Measurements from ENCODE around the gene RPS6KC1. TPM values are rescaled to one million over a fixed set of nuclear protein-coding genes. Genes with fewer than 3 reads are reported as not detected.
"Not testable (repeated sequence)": the region's sequence is repeated elsewhere in the genome, so short reads cannot be mapped to it uniquely, and the experiment has no call there.

Gene RPS6KC1
- total RNA-seq, 2 experiments from 2014 or later = 6.2 to 7.0 TPM

GRCh38 chr1:213034713-213035112 lies 16.3 kb upstream of the RPS6KC1 start:
- Mint-ChIP-seq H3K9me3 (no peaks in the 10 kb centered on the region), H3K27me3 (peaks cover 66% of the 10 kb centered on the region), H3K4me1 (ENCODE audit: low read depth) (no peaks in the 10 kb centered on the region), H3K36me3 (ENCODE audit: low read depth) (no peaks in the 10 kb centered on the region), H3K27ac (no peak overlapping the region), H3K4me3 (no peak overlapping the region)
- no peak overlapping the region for H3K4me3 ChIP-seq (ENCODE audit: low read length)
- H3K9me3 ChIP-seq (ENCODE audit: control insufficient read depth in 1 of 2, insufficient read depth in 1 of 2, low read length in 2 of 2) = peaks cover 0 to 3% of the 10 kb centered on the region in 2 experiments
- ChIA-PET CTCF (no interaction called here), POLR2A (no interaction called here)
- H3K27me3 ChIP-seq (ENCODE audit: control insufficient read depth in 1 of 2, insufficient read depth in 2 of 2, low read length in 2 of 2) = peaks cover 11 to 20% of the 10 kb centered on the region in 2 experiments
- H3K4me1 ChIP-seq (ENCODE audit: insufficient read depth, low read length) = no peaks in the 10 kb centered on the region
- TF ChIP-seq CTCF (IDR thresholded peaks at IDR 0.05) = no peak
- H3K27ac ChIP-seq (ENCODE audit: low read depth in 1 of 2, low read length in 2 of 2) = no peak overlapping the region
- ATAC-seq (ENCODE audit: poor library complexity) (no peak), DNase-seq (no peak)
- no peaks in the 10 kb centered on the region for H3K36me3 ChIP-seq (ENCODE audit: insufficient read depth, low read length)
- intact Hi-C loops (cut with DNase I, micrococcal nuclease) = no loop called here

- Mint-ChIP-seq H3K27ac (no peak overlapping the region), H3K9me3 (no peaks in the 10 kb centered on the region), H3K36me3 (ENCODE audit: low read depth) (no peaks in the 10 kb centered on the region), H3K27me3 (peaks cover 60% of the 10 kb centered on the region), H3K4me1 (ENCODE audit: low read depth) (no peaks in the 10 kb centered on the region), H3K4me3 (no peak overlapping the region)
- ChIA-PET CTCF (no interaction called here), POLR2A (no interaction called here)
- intact Hi-C loops (cut with DNase I, micrococcal nuclease) = no loop called here
- Histone ChIP-seq H3K4me3 (ENCODE audit: low read length) (no peak overlapping the region), H3K27me3 (ENCODE audit: control insufficient read depth in 1 of 2, insufficient read depth in 2 of 2, low read length in 2 of 2) (peaks cover 11 to 20% of the 10 kb centered on the region in 2 experiments), H3K36me3 (ENCODE audit: insufficient read depth, low read length) (no peaks in the 10 kb centered on the region), H3K9me3 (ENCODE audit: control insufficient read depth in 1 of 2, insufficient read depth in 1 of 2, low read length in 2 of 2) (peaks cover 0 to 3% of the 10 kb centered on the region in 2 experiments), H3K4me1 (ENCODE audit: insufficient read depth, low read length) (no peaks in the 10 kb centered on the region), H3K27ac (ENCODE audit: low read depth in 1 of 2, low read length in 2 of 2) (no peak overlapping the region)
- DNase-seq (no peak), ATAC-seq (ENCODE audit: poor library complexity) (no peak)
- TF ChIP-seq CTCF (IDR thresholded peaks at IDR 0.05) = no peak
Measured at GRCh38 chr1:213035573-213035972, 15.5 kb upstream of the RPS6KC1 start.

- Mint-ChIP-seq H3K27me3 (peaks cover 27% of the 10 kb centered on the region), H3K36me3 (ENCODE audit: low read depth) (no peaks in the 10 kb centered on the region), H3K4me1 (ENCODE audit: low read depth) (no peaks in the 10 kb centered on the region), H3K4me3 (no peak overlapping the region), H3K27ac (no peak overlapping the region), H3K9me3 (no peaks in the 10 kb centered on the region)
- ATAC-seq (ENCODE audit: poor library complexity) = no peak
- DNase-seq = no peak
- H3K36me3 ChIP-seq (ENCODE audit: insufficient read depth, low read length) = no peaks in the 10 kb centered on the region
- H3K4me3 ChIP-seq (ENCODE audit: low read length) = no peak overlapping the region
- no peak overlapping the region for H3K27ac ChIP-seq (ENCODE audit: low read depth in 1 of 2, low read length in 2 of 2)
- ChIA-PET POLR2A (no interaction called here), CTCF (no interaction called here)
- no peaks in the 10 kb centered on the region for H3K9me3 ChIP-seq (ENCODE audit: control insufficient read depth in 1 of 2, insufficient read depth in 1 of 2, low read length in 2 of 2)
- no peaks in the 10 kb centered on the region for H3K4me1 ChIP-seq (ENCODE audit: insufficient read depth, low read length)
- H3K27me3 ChIP-seq (ENCODE audit: control insufficient read depth in 1 of 2, insufficient read depth in 2 of 2, low read length in 2 of 2) = peaks cover 0 to 3% of the 10 kb centered on the region in 2 experiments
- TF ChIP-seq CTCF (IDR thresholded peaks at IDR 0.05) = no peak
- intact Hi-C loops (cut with DNase I, micrococcal nuclease) = no loop called here
Measured at GRCh38 chr1:213041443-213041842, 9.6 kb upstream of the RPS6KC1 start.

- intact Hi-C loops (cut with DNase I, micrococcal nuclease); ATAC-seq (ENCODE audit: poor library complexity); H3K9me3 ChIP-seq (ENCODE audit: control insufficient read depth in 1 of 2, insufficient read depth in 1 of 2, low read length in 2 of 2); H3K4me1 ChIP-seq (ENCODE audit: insufficient read depth, low read length); H3K27me3 ChIP-seq (ENCODE audit: control insufficient read depth in 1 of 2, insufficient read depth in 2 of 2, low read length in 2 of 2); H3K4me3 ChIP-seq (ENCODE audit: low read length); POLR2A ChIA-PET; DNase-seq; H3K27ac Mint-ChIP-seq; H3K27ac ChIP-seq (ENCODE audit: low read depth in 1 of 2, low read length in 2 of 2); H3K4me3 Mint-ChIP-seq; H3K36me3 ChIP-seq (ENCODE audit: insufficient read depth, low read length); H3K9me3 Mint-ChIP-seq; H3K36me3 Mint-ChIP-seq (ENCODE audit: low read depth); H3K4me1 Mint-ChIP-seq (ENCODE audit: low read depth); CTCF ChIA-PET: not testable (repeated sequence)
- peaks cover 28% of the 10 kb centered on the region for H3K27me3 Mint-ChIP-seq
Measured at GRCh38 chr1:213045321-213046226, 5.5 kb upstream of the RPS6KC1 start.

Measured in CD4-positive, alpha-beta T cell (primary cell).